Amniotic epithelial cell (primary cell): ENCODE results near the gene LIMK2.
"Not testable (repeated sequence)": the region's sequence is repeated elsewhere in the genome, so short reads cannot be mapped to it uniquely, and the experiment has no call there.

Experiments used
- DNase-seq: peaks from one replicate; pipeline ENCODE4 v3.0.0-alpha.2; 2010; ENCODE audit warnings: low read depth

The LIMK2 gene

GRCh38 chr22:31211482-31211861, 626 bp upstream of the LIMK2 start:
- no peak for DNase-seq

- no peak for DNase-seq
These were observed 908 bp downstream of the LIMK2 start for GRCh38 chr22:31212783-31213629.

DNA sequence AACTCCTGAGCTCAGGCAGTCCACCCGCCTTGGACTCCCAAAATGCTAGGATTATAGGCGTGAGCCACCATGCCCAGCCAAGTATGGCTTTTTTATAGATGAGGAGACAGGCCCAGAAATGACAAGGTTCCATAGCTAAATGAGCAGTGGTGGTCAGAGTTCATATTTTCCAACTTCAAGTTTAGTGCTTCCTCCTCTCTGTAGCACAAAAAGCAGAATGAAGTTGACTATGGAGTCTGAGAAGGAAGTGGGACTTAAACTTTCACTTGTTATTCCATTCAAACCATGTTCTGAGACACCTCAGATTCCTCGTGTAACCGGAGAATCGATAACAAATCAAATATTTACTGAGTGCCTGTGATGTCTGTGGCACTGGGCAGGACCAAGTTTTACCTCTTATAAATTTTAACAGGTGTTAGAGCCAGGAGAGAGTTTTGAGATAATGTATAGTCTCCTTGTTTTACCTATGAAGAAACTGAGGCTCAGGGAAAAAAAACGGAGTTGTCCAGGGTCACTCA, 3.0 kb downstream of the LIMK2 start:
- no peak for DNase-seq

GRCh38 chr22:31218565-31219262, 6.6 kb downstream of the LIMK2 start:
- DNase-seq: no peak

DNA sequence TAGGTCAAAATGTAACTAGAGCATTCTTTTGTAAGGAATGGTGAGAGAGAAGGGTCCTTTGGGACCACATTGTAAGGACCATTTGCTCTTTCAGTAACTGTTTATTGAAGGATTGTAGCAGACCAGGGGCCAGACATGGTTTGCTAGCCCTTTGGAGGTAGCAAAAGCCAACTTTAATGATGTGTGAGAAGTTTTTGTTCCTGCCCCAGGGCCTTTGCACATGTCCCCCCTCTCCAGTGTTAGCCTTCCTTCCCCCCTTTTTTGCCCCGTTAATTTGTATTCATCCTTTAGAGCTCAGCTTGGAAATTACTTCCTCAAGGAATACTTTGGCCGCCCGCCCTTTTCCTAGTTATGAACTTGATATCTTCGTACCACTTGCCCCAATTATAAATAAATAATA, 9.0 kb downstream of the LIMK2 start:
- DNase-seq: no peak

DNA sequence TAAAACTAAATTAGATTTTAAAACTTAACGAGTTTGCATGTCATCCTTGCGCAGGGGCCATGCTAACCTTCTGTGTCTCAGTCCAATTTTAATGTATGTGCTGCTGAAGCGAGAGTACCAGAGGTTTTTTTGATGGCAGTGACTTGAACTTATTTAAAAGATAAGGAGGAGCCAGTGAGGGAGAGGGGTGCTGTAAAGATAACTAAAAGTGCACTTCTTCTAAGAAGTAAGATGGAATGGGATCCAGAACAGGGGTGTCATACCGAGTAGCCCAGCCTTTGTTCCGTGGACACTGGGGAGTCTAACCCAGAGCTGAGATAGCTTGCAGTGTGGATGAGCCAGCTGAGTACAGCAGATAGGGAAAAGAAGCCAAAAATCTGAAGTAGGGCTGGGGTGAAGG, 10.6 kb downstream of the LIMK2 start:
- DNase-seq: no peak

- no peak for DNase-seq
These were observed 11.7 kb downstream of the LIMK2 start for GRCh38 chr22:31223786-31224191.

GRCh38 chr22:31224691-31225090, 12.6 kb downstream of the LIMK2 start:
- DNase-seq: not testable (repeated sequence)

DNA sequence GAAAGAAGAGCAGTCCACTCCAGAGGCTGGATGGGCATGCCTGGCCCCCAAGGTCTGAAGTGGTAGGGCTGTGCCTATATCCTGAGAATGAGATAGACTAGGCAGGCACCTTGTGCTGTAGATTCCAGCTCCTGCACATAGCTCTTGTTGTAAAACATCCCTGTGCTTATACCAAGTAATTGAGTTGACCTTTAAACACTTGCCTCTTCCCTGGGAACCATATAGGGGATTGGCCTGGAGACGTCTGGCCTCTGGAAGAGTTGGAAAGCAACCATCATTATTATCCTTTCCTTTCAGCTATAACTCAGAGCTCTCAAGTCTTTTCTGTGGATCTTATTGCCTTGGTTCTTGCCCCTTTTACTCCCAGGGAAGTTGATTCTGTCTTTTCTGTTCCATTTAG, 15.1 kb downstream of the LIMK2 start:
- DNase-seq: no peak

DNA sequence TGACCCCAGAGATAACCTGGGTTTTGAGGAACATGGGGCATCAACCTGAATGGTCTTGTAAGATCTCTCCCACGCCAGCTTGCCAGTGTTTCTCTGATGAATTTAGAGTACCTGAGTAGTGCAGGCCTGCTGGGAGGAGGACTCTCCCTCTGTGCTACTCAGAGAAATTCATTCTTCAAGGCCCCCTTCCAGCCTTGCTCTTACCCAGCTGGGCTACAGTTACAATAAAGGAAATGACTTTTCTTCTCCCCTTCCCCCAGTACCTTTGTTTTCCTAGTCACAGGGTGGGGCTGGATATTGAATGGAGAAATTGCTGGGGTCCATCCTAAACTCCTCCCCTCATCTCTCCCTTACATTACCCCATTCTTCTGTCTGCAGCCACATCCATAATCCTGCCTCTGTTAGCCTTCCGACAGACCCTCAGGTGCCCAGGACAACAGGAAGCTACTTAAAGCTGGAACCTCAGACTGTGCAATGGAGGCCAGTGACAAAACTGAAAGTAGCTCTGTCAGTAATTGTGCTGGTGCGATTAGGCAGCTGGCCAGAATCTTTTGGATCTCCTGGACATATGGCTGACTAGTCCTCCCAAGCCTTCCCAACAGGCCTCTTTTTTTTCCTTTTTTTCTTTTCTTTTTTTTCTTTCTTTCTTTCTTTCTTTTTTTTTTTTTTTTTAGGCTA, 17.4 kb downstream of the LIMK2 start:
- DNase-seq: no peak

- peak; percentile 87 for DNase-seq
These were observed 18.2 kb downstream of the LIMK2 start for GRCh38 chr22:31230155-31230870.

GRCh38 chr22:31230871-31231621, 18.9 kb downstream of the LIMK2 start:
- DNase-seq: peak; percentile 71

DNA sequence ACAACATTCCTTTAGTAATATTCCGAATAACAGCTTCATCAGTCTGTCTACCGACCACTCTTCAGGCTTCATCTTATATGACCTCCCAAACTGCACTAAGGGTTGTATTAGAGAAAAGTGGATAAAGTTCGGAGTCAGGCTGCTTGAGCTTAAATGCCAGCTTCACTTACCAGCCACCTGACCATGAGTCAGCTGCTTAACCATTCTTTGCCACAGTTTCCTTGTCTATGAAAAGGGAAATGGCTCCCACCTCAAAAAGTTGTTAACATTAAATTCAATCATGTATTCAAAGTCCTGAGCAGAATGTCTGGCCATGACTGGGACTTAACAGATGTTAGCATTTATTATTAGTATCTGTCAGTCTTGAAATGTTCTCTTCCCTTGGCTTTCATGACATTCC, 20.9 kb downstream of the LIMK2 start:
- peak; percentile 23 for DNase-seq

GRCh38 chr22:31235081-31235480, 23.0 kb downstream of the LIMK2 start:
- peak; percentile 21 for DNase-seq

GRCh38 chr22:31236044-31236443, 23.9 kb downstream of the LIMK2 start:
- DNase-seq: not testable (repeated sequence)

DNA sequence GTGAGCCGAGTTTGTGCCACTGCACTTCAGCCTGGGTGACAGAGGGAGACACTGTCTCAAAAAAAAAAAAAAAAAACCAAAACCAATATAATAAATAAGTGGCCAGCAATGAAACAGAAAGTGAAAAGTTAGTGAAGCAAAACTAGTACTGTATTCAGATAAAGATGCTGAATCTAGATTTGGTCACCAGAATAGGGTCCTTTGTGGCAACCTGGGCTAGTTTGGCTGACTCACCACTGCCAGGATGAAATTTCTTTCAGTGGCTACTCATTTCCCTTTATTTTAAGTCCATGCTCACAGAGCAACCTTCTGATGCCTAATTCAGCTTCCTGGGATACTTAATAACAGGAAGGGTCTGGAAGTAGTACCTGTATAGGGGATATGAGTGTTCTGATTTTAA, 26.0 kb downstream of the LIMK2 start:
- no peak for DNase-seq

DNA sequence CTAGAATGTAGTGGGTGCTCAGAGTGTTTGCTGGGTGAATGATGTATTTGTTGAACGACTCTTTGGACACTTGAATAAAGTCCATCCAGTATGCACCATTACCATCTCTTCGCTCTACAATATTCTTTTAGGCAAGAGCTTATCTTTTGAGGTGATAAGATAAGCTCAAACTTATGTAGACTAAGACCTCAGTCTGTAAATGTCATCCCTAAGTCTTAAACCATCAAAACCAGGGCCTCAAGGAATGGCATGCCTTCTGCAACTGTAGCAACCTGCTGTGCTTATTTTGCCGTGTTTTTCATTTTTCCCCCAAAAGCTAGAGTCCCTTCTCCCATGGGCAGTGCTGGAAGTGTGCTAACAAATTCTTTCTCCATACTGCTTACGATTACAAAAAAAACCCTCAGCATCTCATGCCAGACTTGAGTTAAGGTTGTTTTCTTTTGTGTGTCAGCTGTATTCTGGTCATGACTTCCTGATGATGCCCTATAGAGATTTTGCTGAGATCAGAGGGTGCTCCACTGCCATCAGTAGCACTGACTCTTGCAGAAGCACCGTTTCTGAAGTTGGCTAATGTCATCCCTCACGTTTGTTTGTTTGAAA, 27.8 kb downstream of the LIMK2 start:
- DNase-seq: peak; percentile 73

DNA sequence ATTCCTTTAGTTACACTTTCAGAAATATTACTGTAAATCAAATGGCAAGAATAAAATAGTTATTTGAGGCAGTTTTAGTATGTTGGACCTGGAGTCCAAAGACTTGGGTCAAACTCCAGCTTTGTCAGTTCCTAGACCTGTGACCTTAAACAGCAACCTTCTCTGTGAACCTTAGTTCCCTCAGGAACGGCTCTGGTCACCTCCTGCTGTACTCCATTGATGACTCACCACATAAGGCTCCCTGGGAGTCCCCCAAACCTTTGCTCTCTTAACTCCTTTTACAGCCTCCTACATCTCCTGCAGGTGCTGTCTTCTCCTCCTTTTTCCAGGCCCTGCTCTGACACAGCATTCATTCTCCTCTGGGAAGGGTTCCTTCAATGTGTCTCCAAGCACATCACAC, 29.1 kb downstream of the LIMK2 start:
- no peak for DNase-seq

GRCh38 chr22:31241936-31242335, 29.8 kb downstream of the LIMK2 start:
- DNase-seq: peak; percentile 97

GRCh38 chr22:31243339-31244045, 31.4 kb downstream of the LIMK2 start:
- DNase-seq: peak; percentile 49
